ENCODE results near the gene POGLUT3. TPM values are rescaled to one million over a fixed set of nuclear protein-coding genes. Genes with fewer than 3 reads are reported as not detected.

POGLUT3 gene
- total RNA-seq, 1 experiment from 2014 or later, result 37.2 TPM

- Histone ChIP-seq H3K27me3 (replicated peaks) (no peaks in the 10 kb centered on the region), H3K4me3 (no peak overlapping the region), H3K36me3 (no peaks in the 10 kb centered on the region), H3K9me3 (replicated peaks) (no peaks in the 10 kb centered on the region), H3K27ac (no peak overlapping the region), H3K4me1 (replicated peaks) (peaks cover 3% of the 10 kb centered on the region)
- no peak for DNase-seq (ENCODE audit: low read depth in 1 of 2, low spot score in 2 of 2)
Measured at GRCh38 chr11:108494182-108494581, 4.0 kb downstream of the POGLUT3 start.

- Histone ChIP-seq H3K27me3 (replicated peaks) (no peaks in the 10 kb centered on the region), H3K27ac (no peak overlapping the region), H3K9me3 (replicated peaks) (no peaks in the 10 kb centered on the region), H3K36me3 (no peaks in the 10 kb centered on the region), H3K4me1 (replicated peaks) (no peaks in the 10 kb centered on the region; the same call in 1 of the 2 replicates), H3K4me3 (no peak overlapping the region)
- DNase-seq (ENCODE audit: low read depth in 1 of 2, low spot score in 2 of 2), result no peak
Measured at GRCh38 chr11:108491936-108492335, 6.2 kb downstream of the POGLUT3 start.

DNA sequence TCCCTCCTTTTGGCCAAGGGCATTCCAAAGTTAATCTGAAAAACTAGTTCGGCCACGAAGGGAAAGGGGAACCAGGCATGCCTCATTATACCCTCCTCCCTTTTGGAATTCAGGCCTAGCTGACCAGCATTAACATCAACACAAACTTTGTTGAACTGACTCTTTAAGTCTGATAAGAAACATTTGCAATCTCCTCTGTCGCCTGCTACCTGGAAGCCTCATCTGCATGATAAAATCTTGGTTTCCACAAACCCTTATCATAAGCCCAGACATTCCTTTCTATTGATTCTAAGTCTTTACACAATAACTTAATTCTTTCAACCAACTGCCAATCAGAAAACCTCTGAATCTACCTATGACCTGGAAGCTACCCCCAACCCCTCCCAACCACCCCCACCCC lies 11.4 kb downstream of the POGLUT3 start:
- H3K4me1 ChIP-seq (replicated peaks), result no peaks in the 10 kb centered on the region
- H3K9me3 ChIP-seq (replicated peaks), result no peaks in the 10 kb centered on the region
- H3K36me3 ChIP-seq, result no peaks in the 10 kb centered on the region
- no peak overlapping the region for H3K27ac ChIP-seq
- no peaks in the 10 kb centered on the region for H3K27me3 ChIP-seq (replicated peaks)
- no peak overlapping the region for H3K4me3 ChIP-seq
- no peak for DNase-seq (ENCODE audit: low read depth in 1 of 2, low spot score in 2 of 2)

DNA sequence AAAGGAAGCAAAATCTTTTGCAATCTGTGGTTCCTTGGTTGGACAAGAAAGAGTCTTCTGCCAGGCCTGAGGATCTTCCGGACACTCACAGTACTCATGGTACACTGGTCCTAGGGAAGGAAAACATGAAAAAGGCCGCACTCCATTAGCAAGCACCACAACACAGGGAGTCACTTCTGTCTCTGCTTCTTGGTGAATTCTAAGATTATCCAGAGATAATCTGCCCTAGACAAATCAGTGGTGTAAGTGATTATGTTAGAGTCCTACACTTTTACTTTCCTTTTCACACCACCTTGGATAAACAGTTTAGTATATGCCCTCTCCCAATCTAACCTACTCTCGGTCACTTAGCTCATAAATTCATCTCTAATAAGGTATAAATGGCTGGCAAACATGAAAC lies 11.9 kb downstream of the POGLUT3 start:
- no peaks in the 10 kb centered on the region for H3K4me1 ChIP-seq (replicated peaks)
- H3K27me3 ChIP-seq (replicated peaks), result no peaks in the 10 kb centered on the region
- H3K9me3 ChIP-seq (replicated peaks), result no peaks in the 10 kb centered on the region
- no peaks in the 10 kb centered on the region for H3K36me3 ChIP-seq
- H3K4me3 ChIP-seq, result no peak overlapping the region
- H3K27ac ChIP-seq, result no peak overlapping the region
- no peak for DNase-seq (ENCODE audit: low read depth in 1 of 2, low spot score in 2 of 2)

- Histone ChIP-seq H3K9me3 (replicated peaks) (no peaks in the 10 kb centered on the region), H3K27ac (no peak overlapping the region), H3K4me3 (no peak overlapping the region), H3K4me1 (replicated peaks) (no peaks in the 10 kb centered on the region), H3K36me3 (no peaks in the 10 kb centered on the region; the same call in 1 of the 2 replicates), H3K27me3 (replicated peaks) (no peaks in the 10 kb centered on the region)
- DNase-seq (ENCODE audit: low read depth in 1 of 2, low spot score in 2 of 2), result no peak
Measured at GRCh38 chr11:108483163-108483562, 15.0 kb downstream of the POGLUT3 start.

DNA sequence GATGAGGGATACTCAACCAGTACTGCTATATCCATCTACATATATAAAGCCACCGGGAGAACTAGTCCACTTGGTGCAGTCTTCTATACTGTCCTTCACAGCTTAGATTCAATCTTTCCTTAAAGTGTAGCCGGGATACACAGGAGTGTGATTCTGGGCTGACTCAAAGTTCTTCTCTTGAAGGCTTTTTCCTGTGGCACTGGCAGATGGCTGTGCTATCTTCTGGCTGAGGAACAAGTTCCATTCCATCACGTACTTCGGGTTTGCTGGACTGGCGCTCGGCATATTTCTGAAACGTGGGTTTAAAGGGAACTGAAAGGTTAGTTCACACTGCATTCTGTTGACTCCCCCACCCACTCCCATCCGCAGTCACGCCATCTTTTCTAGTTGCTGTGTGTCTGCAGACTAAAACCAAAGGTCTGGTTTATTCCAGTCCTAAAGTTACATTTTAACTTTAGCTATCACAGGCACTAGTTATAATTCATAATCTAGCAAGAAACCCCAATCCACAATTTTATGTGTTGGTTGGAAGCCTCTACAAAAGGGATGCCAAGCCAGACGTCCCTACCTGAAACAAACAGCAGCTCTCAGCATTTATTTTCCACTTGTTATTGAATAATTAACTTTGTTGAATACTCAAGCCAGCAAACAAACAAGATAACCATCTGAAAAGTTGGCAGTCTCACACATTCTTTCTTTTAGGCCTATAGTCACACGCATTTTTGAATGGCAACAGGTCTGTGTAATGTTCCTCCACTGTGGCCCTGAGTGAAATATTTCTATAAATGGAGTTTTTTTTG lies 23.3 kb downstream of the POGLUT3 start:
- no peak for DNase-seq (ENCODE audit: low read depth in 1 of 2, low spot score in 2 of 2)

GRCh38 chr11:108472681-108473080 lies 25.5 kb downstream of the POGLUT3 start:
- no peak for DNase-seq (ENCODE audit: low read depth in 1 of 2, low spot score in 2 of 2)
- Histone ChIP-seq H3K27me3 (replicated peaks) (no peaks in the 10 kb centered on the region), H3K9me3 (replicated peaks) (no peaks in the 10 kb centered on the region), H3K27ac (no peak overlapping the region), H3K4me3 (no peak overlapping the region), H3K4me1 (replicated peaks) (no peaks in the 10 kb centered on the region), H3K36me3 (no peaks in the 10 kb centered on the region)

More for the DNA sequence above, 23.3 kb downstream of the POGLUT3 start:
- no peaks in the 10 kb centered on the region for H3K4me1 ChIP-seq (replicated peaks)
- no peak overlapping the region for H3K4me3 ChIP-seq
- no peaks in the 10 kb centered on the region for H3K27me3 ChIP-seq (replicated peaks)
- no peaks in the 10 kb centered on the region for H3K36me3 ChIP-seq
- H3K27ac ChIP-seq, result no peak overlapping the region
- no peaks in the 10 kb centered on the region for H3K9me3 ChIP-seq (replicated peaks)

DNA sequence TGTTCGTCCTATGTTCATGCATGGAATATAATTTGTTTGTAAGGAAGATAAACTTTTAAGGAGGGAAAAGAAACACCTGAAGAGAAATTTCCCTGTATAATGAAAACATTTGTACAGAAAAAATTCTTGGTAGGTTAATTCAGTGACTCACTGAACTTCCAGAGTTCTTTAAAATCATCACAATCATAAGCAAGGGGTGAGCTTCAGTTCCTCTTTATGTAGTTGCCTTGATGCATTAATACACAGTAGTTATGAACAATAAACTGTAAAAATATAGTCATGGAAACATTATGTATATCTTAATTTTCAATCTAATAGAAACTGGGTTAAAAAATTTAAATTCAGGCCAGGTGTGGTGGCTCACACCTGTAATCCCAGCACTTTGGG lies 29.7 kb downstream of the POGLUT3 start:
- Histone ChIP-seq H3K4me3 (no peak overlapping the region), H3K27me3 (replicated peaks) (no peaks in the 10 kb centered on the region), H3K4me1 (replicated peaks) (0 out of 2 replicates have a peak, but pooled peaks cover 3% of the 10 kb centered on the region), H3K27ac (no peak overlapping the region), H3K9me3 (replicated peaks) (no peaks in the 10 kb centered on the region), H3K36me3 (no peaks in the 10 kb centered on the region)
- no peak for DNase-seq (ENCODE audit: low read depth in 1 of 2, low spot score in 2 of 2)

DNA sequence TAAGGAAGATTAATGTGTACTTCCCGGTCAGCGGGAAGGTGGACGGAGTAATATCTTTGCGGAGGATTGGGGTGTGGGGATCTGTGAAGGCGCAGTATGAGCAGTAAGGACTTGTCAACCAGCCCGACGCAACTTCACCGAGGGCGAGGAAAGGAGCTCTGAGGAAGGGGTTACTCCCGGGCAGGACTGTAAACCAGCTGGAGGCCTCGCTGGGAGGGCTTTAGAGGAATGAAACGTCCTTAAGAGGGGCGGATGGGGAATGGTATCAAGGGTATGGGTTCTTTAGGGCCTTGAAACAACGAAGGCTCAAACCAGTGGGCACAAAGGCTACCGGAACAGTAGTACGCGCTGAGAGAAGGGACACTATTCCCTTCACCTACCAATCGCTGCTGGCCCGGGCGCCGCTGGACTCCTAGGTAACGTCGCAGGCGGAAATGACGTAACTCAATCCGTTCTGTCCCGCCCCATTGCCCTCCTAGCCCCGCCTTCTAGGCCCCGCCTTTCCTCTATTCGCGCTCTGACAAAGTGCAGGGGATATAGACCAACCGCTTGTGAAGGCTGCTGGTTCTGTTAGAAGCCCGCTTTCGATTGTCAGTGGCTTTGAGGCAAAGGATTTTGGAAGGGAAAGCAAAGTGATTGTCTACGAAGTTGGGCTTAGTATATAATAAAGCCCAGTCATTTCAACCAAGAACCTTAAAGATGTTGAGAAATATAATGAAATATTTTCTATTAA lies 30.9 kb downstream of the POGLUT3 start, which contains the start of gene C11orf65:
C11orf65 (minus strand) TSS at position 439 of the 733 bp plus-strand sequence. CDS start 5,970 bp downstream, outside the sequence.
- Histone ChIP-seq H3K4me3 (peak within 1 kb of the TSS; percentile 50), H3K27me3 (replicated peaks) (no peaks in the 10 kb centered on the region), H3K27ac (peak within 1 kb of the TSS; percentile 95), H3K36me3 (no peaks in the 10 kb centered on the region), H3K9me3 (replicated peaks) (no peaks in the 10 kb centered on the region), H3K4me1 (replicated peaks) (0 out of 2 replicates have a peak, but pooled peaks cover 3% of the 10 kb centered on the region)
- DNase-seq (ENCODE audit: low read depth in 1 of 2, low spot score in 2 of 2), result peak; percentile 88 to 90

DNA sequence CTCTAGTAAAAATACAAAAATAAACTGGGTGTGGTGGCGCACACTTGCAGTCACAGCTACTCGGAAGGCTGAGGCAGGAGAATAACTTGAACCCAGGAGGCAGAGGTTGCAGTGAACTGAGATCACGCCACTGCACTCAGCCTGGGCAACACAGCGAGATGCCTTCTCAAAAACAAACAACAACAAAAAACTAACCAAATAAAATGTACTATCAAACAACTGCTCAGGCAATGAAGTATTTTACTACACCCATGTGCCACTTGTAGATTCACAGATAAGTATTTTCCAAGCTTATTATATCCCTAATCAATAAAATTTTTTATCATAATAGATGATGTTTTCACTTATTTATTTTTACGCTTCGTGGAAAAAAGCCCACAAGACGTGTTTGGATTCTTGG lies 31.8 kb downstream of the POGLUT3 start:
- no peaks in the 10 kb centered on the region for H3K36me3 ChIP-seq
- H3K9me3 ChIP-seq (replicated peaks), result no peaks in the 10 kb centered on the region
- no peak for DNase-seq (ENCODE audit: low read depth in 1 of 2, low spot score in 2 of 2)
- no peaks in the 10 kb centered on the region for H3K27me3 ChIP-seq (replicated peaks)
- H3K4me3 ChIP-seq, result peak overlapping the region; percentile 50
- peak overlapping the region; percentile 95 for H3K27ac ChIP-seq
- H3K4me1 ChIP-seq (replicated peaks), result 0 out of 2 replicates have a peak, but pooled peaks cover 3% of the 10 kb centered on the region

GRCh38 chr11:108453207-108453835 lies 44.9 kb downstream of the POGLUT3 start:
- no peak overlapping the region for H3K4me3 ChIP-seq
- H3K4me1 ChIP-seq (replicated peaks), result no peaks in the 10 kb centered on the region
- DNase-seq (ENCODE audit: low read depth in 1 of 2, low spot score in 2 of 2), result no peak
- H3K27me3 ChIP-seq (replicated peaks), result no peaks in the 10 kb centered on the region
- no peak overlapping the region for H3K27ac ChIP-seq
- no peaks in the 10 kb centered on the region for H3K36me3 ChIP-seq
- H3K9me3 ChIP-seq (replicated peaks), result no peaks in the 10 kb centered on the region
